ENCODE results near the gene RPS14. TPM values are rescaled to one million over a fixed set of nuclear protein-coding genes. Genes with fewer than 3 reads are reported as not detected.

Gene RPS14
- 7,310 and 7,583 TPM in 2 replicates for total RNA-seq (2012; rRNA removed)
- 6,296 and 6,747 TPM in 2 replicates for polyA plus RNA-seq (2012; rRNA removed)
- 5,609 and 17,745 TPM in 2 replicates for polyA plus RNA-seq (2012; cell fraction: cytosol; rRNA removed)
- polyA plus RNA-seq (2012; cell fraction: nucleus; rRNA removed; ENCODE audit: low replicate concordance), result 873 and 3,349 TPM in 2 replicates
- Bru-seq, nascent RNA, result percentile 100 among the genes with signal in this experiment
- BruChase-seq, experiment 1, labeled RNA remaining after a 6-hour chase, result percentile 99 among the genes with signal in this experiment
- BruChase-seq, experiment 2, labeled RNA remaining after a 2-hour chase, result percentile 99 among the genes with signal in this experiment
- long read RNA-seq, transcript RPS14-205 (3 exons, 3,119 nt), result minor isoform, 85 of 1,054 reads
- long read RNA-seq, transcript RPS14-201 (5 exons, 712 nt), result minor isoform, 12 of 1,054 reads
- long read RNA-seq, transcript RPS14-202 (5 exons, 2,314 nt), result minor isoform, 15 of 1,054 reads
- long read RNA-seq, transcript RPS14-203 (5 exons, 569 nt), result major isoform, 803 of 1,054 reads
- long read RNA-seq, partial matches to known transcripts, result 75 of 1,054 reads
- long read RNA-seq, other reads (novel, unspliced or antisense), result 64 of 1,054 reads

- Histone ChIP-seq H3K27me3 (ENCODE audit: control insufficient read depth, insufficient read depth, low read length) (no peaks in the 10 kb centered on the region), H3K27ac (ENCODE audit: insufficient read depth, low read length) (peak within 1 kb of the TSS; percentile 97), H3K36me3 (ENCODE audit: control insufficient read depth, insufficient read depth, low read length) (peaks cover 34% of the 10 kb centered on the region), H3K14ac (replicated peaks; ENCODE audit: low read depth, low read length) (peak within 1 kb of the TSS; percentile 97), H4K5ac (ENCODE audit: low read depth, low read length) (peak within 1 kb of the TSS; percentile 99), H3K4me2 (ENCODE audit: low read depth, low read length) (peak within 1 kb of the TSS; percentile 89), H2AK5ac (ENCODE audit: low read depth, low read length) (peak within 1 kb of the TSS; percentile 98), H2BK5ac (ENCODE audit: low read depth, low read length, poor library complexity, severe bottlenecking) (peak within 1 kb of the TSS; percentile 91), H3K4me3 (ENCODE audit: insufficient read depth, low read depth, low read length) (peak within 1 kb of the TSS; percentile 81), H3K9me1 (ENCODE audit: insufficient read depth, low read length) (peaks cover 9% of the 10 kb centered on the region), H3K9ac (ENCODE audit: low read depth, low read length) (peak within 1 kb of the TSS; percentile 99), H2BK20ac (ENCODE audit: low read depth, low read length) (peak within 1 kb of the TSS; percentile 90), H3K18ac (ENCODE audit: low read depth, low read length) (peak within 1 kb of the TSS; percentile 97), H3K4ac (ENCODE audit: low read depth, low read length) (peak within 1 kb of the TSS; percentile 98), H3K4me1 (ENCODE audit: control insufficient read depth, insufficient read depth, low read length) (peaks cover 4% of the 10 kb centered on the region), H3K79me1 (ENCODE audit: low read depth in 1 of 2, low read length in 2 of 2) (peaks cover 28 to 46% of the 10 kb centered on the region in 2 experiments), H3K56ac (ENCODE audit: extremely low read depth, insufficient read depth, low read length) (peak within 1 kb of the TSS; percentile 100), H2BK120ac (ENCODE audit: low read depth, low read length) (peak within 1 kb of the TSS; percentile 99), H2BK15ac (ENCODE audit: low read depth, low read length) (peak within 1 kb of the TSS; percentile 99; the same call in 1 of the 3 replicates), H2AFZ (replicated peaks; ENCODE audit: low read length, poor library complexity) (peak within 1 kb of the TSS; percentile 98), H3K9me3 (ENCODE audit: control insufficient read depth, insufficient read depth, low read length) (no peaks in the 10 kb centered on the region), H2AK9ac (replicated peaks; ENCODE audit: low read depth, low read length, poor library complexity) (peak within 1 kb of the TSS; percentile 97), H4K91ac (ENCODE audit: insufficient read depth, low read depth, low read length) (peak within 1 kb of the TSS; percentile 100), H3K23ac (ENCODE audit: low read depth, low read length) (peak within 1 kb of the TSS; percentile 98), H4K8ac (ENCODE audit: low read depth in 2 of 2, low read length in 2 of 2) (peak within 1 kb of the TSS; percentile 99 to 100), H4K20me1 (ENCODE audit: insufficient read depth, low read length) (peaks cover 48% of the 10 kb centered on the region)
- ATAC-seq (ENCODE audit: low read depth) (peak; percentile 92), DNase-seq (peak; percentile 92)
- 2% methylated on average over 21 of the region's 58 CpGs; no CpG with 5 or more reads in 1 of the 2 experiments for WGBS, 2 experiments (ENCODE audit: extremely low coverage in 2 of 2, insufficient read length in 1 of 2)
- ChIA-PET POLR2A (ENCODE audit: unreplicated experiment) (interaction anchor here (0.5 to 1.0 kb wide), 3 partner anchors 80 to 1485 kb away, joined by 3 to 9 read pairs (median 3); no protein-coding TSS in a partner anchor), CTCF (interaction anchor here (0.5 to 1.4 kb wide), 6 partner anchors 10 to 376 kb away, joined by 3 to 4 read pairs (median 4); no protein-coding TSS in a partner anchor)
- dilution Hi-C loops (cut with HindIII; ENCODE audit: low sequenced_read_pairs, unreplicated experiment), result no loop called here
- intact Hi-C loops (cut with micrococcal nuclease), result no loop called here
- BruUV-seq (replicated peaks), result no TSS peak
- in situ Hi-C loops (cut with MboI; ENCODE audit: low sequenced_read_pairs), result loop anchor here (5.0 to 25.0 kb wide), 3 partner anchors 203 to 812 kb away; no protein-coding TSS in a partner anchor
- TF ChIP-seq CTCF (conservative IDR thresholded peaks at IDR 0.05; ENCODE audit: low read depth, low read length) (peak; percentile 88), CEBPB (IDR thresholded peaks at IDR 0.05; ENCODE audit: low read depth, low read length) (no peak), RFX5 (IDR thresholded peaks at IDR 0.05; ENCODE audit: low read depth, low read length) (no peak), MXI1 (IDR thresholded peaks at IDR 0.05; ENCODE audit: borderline replicate concordance, low read depth, low read length) (no peak; the same call in 1 of the 2 replicates), FOS (IDR thresholded peaks at IDR 0.05; ENCODE audit: low read depth, low read length) (no peak), ELK1 (IDR thresholded peaks at IDR 0.05; ENCODE audit: borderline replicate concordance, low read depth, low read length) (no peak), NFE2L2 (IDR thresholded peaks at IDR 0.05; ENCODE audit: low read depth, low read length) (no peak), MAZ (IDR thresholded peaks at IDR 0.05; ENCODE audit: borderline replicate concordance, low read depth, low read length) (peak; percentile 92), RAD21 (IDR thresholded peaks at IDR 0.05; ENCODE audit: low read length) (peak; percentile 51), SMC3 (IDR thresholded peaks at IDR 0.05; ENCODE audit: low read depth, low read length) (peak; percentile 28), BHLHE40 (IDR thresholded peaks at IDR 0.05; ENCODE audit: low read depth, low read length) (no peak)
Measured at GRCh38 chr5:150449517-150450339, at the start of gene RPS14. Gene RPS14, minus strand, starts transcription at chr5:150449739. Its CDS starts 2,006 bp downstream, at chr5:150447733.
